NB4 (cell line): ENCODE results near the gene SRC.

Experiments used
- MAX ChIP-seq: IDR thresholded peaks from 2 replicates; pipeline ENCODE4 v1.6.1; 2011; ENCODE audit warnings: low read depth, low read length
- POLR2A ChIP-seq: IDR thresholded peaks from 2 replicates; pipeline ENCODE4 v1.6.1; 2011; ENCODE audit warnings: mild to moderate bottlenecking; ENCODE audit not compliant: insufficient read length; ENCODE audit errors: extremely low read depth
- TF ChIP-seq, protein P1 (sequence below): IDR thresholded peaks from one replicate; pipeline ENCODE4 v1.5.1; 2012; ENCODE audit warnings: low read depth, low read length

GRCh38 chr20:37394543-37395409 lies 48.8 kb downstream of the SRC start:
- TF ChIP-seq MAX (no peak), POLR2A (no peak)
- TF ChIP-seq, protein P1, sequence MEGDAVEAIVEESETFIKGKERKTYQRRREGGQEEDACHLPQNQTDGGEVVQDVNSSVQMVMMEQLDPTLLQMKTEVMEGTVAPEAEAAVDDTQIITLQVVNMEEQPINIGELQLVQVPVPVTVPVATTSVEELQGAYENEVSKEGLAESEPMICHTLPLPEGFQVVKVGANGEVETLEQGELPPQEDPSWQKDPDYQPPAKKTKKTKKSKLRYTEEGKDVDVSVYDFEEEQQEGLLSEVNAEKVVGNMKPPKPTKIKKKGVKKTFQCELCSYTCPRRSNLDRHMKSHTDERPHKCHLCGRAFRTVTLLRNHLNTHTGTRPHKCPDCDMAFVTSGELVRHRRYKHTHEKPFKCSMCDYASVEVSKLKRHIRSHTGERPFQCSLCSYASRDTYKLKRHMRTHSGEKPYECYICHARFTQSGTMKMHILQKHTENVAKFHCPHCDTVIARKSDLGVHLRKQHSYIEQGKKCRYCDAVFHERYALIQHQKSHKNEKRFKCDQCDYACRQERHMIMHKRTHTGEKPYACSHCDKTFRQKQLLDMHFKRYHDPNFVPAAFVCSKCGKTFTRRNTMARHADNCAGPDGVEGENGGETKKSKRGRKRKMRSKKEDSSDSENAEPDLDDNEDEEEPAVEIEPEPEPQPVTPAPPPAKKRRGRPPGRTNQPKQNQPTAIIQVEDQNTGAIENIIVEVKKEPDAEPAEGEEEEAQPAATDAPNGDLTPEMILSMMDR = no peak
